Measurements from ENCODE around the gene PKNOX2.

PKNOX2 gene

GRCh38 chr11:125357551-125357950 lies 193.0 kb downstream of the PKNOX2 start:
- H3K27me3 ChIP-seq (ENCODE audit: insufficient read depth, low read length, poor library complexity) = peaks cover 2% of the 10 kb centered on the region
- ATAC-seq (ENCODE audit: insufficient read depth, low read depth) (no peak), DNase-seq (no peak)
- H3K9me3 ChIP-seq (ENCODE audit: insufficient read depth, low read length, severe bottlenecking) = no peaks in the 10 kb centered on the region
- H3K9ac ChIP-seq (ENCODE audit: low read depth, low read length) = no peak overlapping the region
- H4K20me1 ChIP-seq (ENCODE audit: insufficient read depth, low read length) = no peaks in the 10 kb centered on the region
- H3K27ac ChIP-seq (ENCODE audit: low read length) = no peak overlapping the region
- no peaks in the 10 kb centered on the region for H3K79me2 ChIP-seq (ENCODE audit: insufficient read depth, low read length)
- no peak overlapping the region for H3K4me2 ChIP-seq (ENCODE audit: insufficient read depth, low read length)
- no peak for TF ChIP-seq CTCF (IDR thresholded peaks at IDR 0.05; ENCODE audit: borderline replicate concordance, extremely low read depth, low read length, poor library complexity, severe bottlenecking)
- no peak for TF ChIP-seq EZH2 (IDR thresholded peaks at IDR 0.05; ENCODE audit: borderline replicate concordance, low read depth, low read length, severe bottlenecking)
- H3K36me3 ChIP-seq (ENCODE audit: insufficient read depth, low read length) = no peaks in the 10 kb centered on the region
- no peak overlapping the region for H3K4me3 ChIP-seq (ENCODE audit: low read depth in 1 of 2, low read length in 2 of 2)
- H2AFZ ChIP-seq (ENCODE audit: low read depth, low read length) = no peak overlapping the region
- no peaks in the 10 kb centered on the region for H3K4me1 ChIP-seq (ENCODE audit: insufficient read depth, low read length)

GRCh38 chr11:125358254-125358840 lies 193.8 kb downstream of the PKNOX2 start:
- Histone ChIP-seq H3K4me1 (ENCODE audit: insufficient read depth, low read length) (no peaks in the 10 kb centered on the region), H3K4me3 (ENCODE audit: low read depth in 1 of 2, low read length in 2 of 2) (no peak overlapping the region), H3K9me3 (ENCODE audit: insufficient read depth, low read length, severe bottlenecking) (no peaks in the 10 kb centered on the region), H4K20me1 (ENCODE audit: insufficient read depth, low read length) (no peaks in the 10 kb centered on the region), H2AFZ (ENCODE audit: low read depth, low read length) (no peak overlapping the region), H3K27me3 (ENCODE audit: insufficient read depth, low read length, poor library complexity) (peaks cover 6% of the 10 kb centered on the region), H3K27ac (ENCODE audit: low read length) (no peak overlapping the region), H3K79me2 (ENCODE audit: insufficient read depth, low read length) (no peaks in the 10 kb centered on the region), H3K4me2 (ENCODE audit: insufficient read depth, low read length) (no peak overlapping the region), H3K9ac (ENCODE audit: low read depth, low read length) (no peak overlapping the region), H3K36me3 (ENCODE audit: insufficient read depth, low read length) (no peaks in the 10 kb centered on the region)
- ATAC-seq (ENCODE audit: insufficient read depth, low read depth) = no peak
- TF ChIP-seq EZH2 (IDR thresholded peaks at IDR 0.05; ENCODE audit: borderline replicate concordance, low read depth, low read length, severe bottlenecking) (no peak), CTCF (IDR thresholded peaks at IDR 0.05; ENCODE audit: borderline replicate concordance, extremely low read depth, low read length, poor library complexity, severe bottlenecking) (no peak)
- no peak for DNase-seq

- Histone ChIP-seq H3K9ac (ENCODE audit: low read depth, low read length) (no peak overlapping the region), H2AFZ (ENCODE audit: low read depth, low read length) (no peak overlapping the region), H3K27ac (ENCODE audit: low read length) (no peak overlapping the region), H4K20me1 (ENCODE audit: insufficient read depth, low read length) (no peaks in the 10 kb centered on the region), H3K4me1 (ENCODE audit: insufficient read depth, low read length) (no peaks in the 10 kb centered on the region), H3K36me3 (ENCODE audit: insufficient read depth, low read length) (no peaks in the 10 kb centered on the region), H3K4me2 (ENCODE audit: insufficient read depth, low read length) (no peak overlapping the region), H3K79me2 (ENCODE audit: insufficient read depth, low read length) (no peaks in the 10 kb centered on the region), H3K27me3 (ENCODE audit: insufficient read depth, low read length, poor library complexity) (peaks cover 6% of the 10 kb centered on the region), H3K9me3 (ENCODE audit: insufficient read depth, low read length, severe bottlenecking) (no peaks in the 10 kb centered on the region), H3K4me3 (ENCODE audit: low read depth in 1 of 2, low read length in 2 of 2) (no peak overlapping the region)
- ATAC-seq (ENCODE audit: insufficient read depth, low read depth) (no peak), DNase-seq (no peak)
- TF ChIP-seq EZH2 (IDR thresholded peaks at IDR 0.05; ENCODE audit: borderline replicate concordance, low read depth, low read length, severe bottlenecking) (no peak), CTCF (IDR thresholded peaks at IDR 0.05; ENCODE audit: borderline replicate concordance, extremely low read depth, low read length, poor library complexity, severe bottlenecking) (no peak)
Measured at GRCh38 chr11:125359130-125359529, 194.6 kb downstream of the PKNOX2 start.
